Effector CD8-positive, alpha-beta T cell (primary cell): ENCODE data around the gene TPGS1.

Experiments
- DNase-seq: peaks from one replicate; lab custom pipeline; 2025; lab: John Stamatoyannopoulos, UW

TPGS1 gene

GRCh38 chr19:539429-540030 is 32.2 kb downstream of the TPGS1 start:
- no peak for DNase-seq

- no peak for DNase-seq
Observed at GRCh38 chr19:540867-541637, 33.8 kb downstream of the TPGS1 start.

- DNase-seq, result no peak
Observed at GRCh38 chr19:541699-542098, 34.4 kb downstream of the TPGS1 start.

- no peak for DNase-seq
Observed at GRCh38 chr19:542173-542866, 35.0 kb downstream of the TPGS1 start.

- DNase-seq, result peak; percentile 55
Observed at GRCh38 chr19:543910-544608, 36.8 kb downstream of the TPGS1 start, which contains the start of gene GZMM. TSS of gene GZMM (plus strand) at chr19:544053. CDS start at chr19:544072, 19 bp downstream.

GRCh38 chr19:547117-547516 is 39.8 kb downstream of the TPGS1 start:
- no peak for DNase-seq

- DNase-seq, result no peak
Observed at GRCh38 chr19:547836-548720, 40.8 kb downstream of the TPGS1 start.

- DNase-seq, result no peak
Observed at GRCh38 chr19:548886-549830, 41.9 kb downstream of the TPGS1 start.

- DNase-seq, result no peak
Observed at GRCh38 chr19:554817-555216, 47.5 kb downstream of the TPGS1 start.

GRCh38 chr19:555474-555808 is 48.1 kb downstream of the TPGS1 start:
- DNase-seq, result no peak

- no peak for DNase-seq
Observed at GRCh38 chr19:556611-557382, 49.5 kb downstream of the TPGS1 start.

GRCh38 chr19:558770-559439 is 51.6 kb downstream of the TPGS1 start:
- no peak for DNase-seq

GRCh38 chr19:560121-560520 is 52.8 kb downstream of the TPGS1 start:
- DNase-seq, result no peak

- no peak for DNase-seq
Observed at GRCh38 chr19:566403-566802, 59.1 kb downstream of the TPGS1 start.

GRCh38 chr19:566844-567243 is 59.5 kb downstream of the TPGS1 start:
- DNase-seq, result no peak

- no peak for DNase-seq
Observed at GRCh38 chr19:567296-567900, 60.1 kb downstream of the TPGS1 start.
